ENCODE data around the gene MGARP.

MGARP gene

GRCh38 chr4:139243448-139244365, 36.3 kb downstream of the MGARP start:
- DNase-seq (ENCODE audit: low spot score), result peak; percentile 23

GRCh38 chr4:139242511-139243051, 37.4 kb downstream of the MGARP start:
- DNase-seq (ENCODE audit: low spot score), result no peak

DNA sequence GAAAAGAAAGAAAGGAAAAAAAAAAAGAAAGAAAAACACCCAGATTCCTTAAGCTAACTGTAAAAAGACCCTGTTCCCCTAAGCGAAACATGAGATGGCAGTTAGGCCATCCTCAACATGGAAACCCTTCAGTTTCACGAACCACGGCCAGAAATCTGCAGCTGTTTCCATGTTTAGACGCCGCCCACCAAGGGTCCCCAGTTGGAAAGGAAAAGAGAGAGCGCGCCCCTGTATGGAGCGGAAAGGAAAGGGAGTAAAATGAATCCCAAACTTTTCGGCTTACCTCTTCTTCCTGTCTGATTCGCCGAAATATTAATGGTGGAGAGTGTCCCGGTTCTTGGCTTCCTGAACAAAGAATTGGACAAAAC, 38.3 kb downstream of the MGARP start:
- no peak for DNase-seq (ENCODE audit: low spot score)

DNA sequence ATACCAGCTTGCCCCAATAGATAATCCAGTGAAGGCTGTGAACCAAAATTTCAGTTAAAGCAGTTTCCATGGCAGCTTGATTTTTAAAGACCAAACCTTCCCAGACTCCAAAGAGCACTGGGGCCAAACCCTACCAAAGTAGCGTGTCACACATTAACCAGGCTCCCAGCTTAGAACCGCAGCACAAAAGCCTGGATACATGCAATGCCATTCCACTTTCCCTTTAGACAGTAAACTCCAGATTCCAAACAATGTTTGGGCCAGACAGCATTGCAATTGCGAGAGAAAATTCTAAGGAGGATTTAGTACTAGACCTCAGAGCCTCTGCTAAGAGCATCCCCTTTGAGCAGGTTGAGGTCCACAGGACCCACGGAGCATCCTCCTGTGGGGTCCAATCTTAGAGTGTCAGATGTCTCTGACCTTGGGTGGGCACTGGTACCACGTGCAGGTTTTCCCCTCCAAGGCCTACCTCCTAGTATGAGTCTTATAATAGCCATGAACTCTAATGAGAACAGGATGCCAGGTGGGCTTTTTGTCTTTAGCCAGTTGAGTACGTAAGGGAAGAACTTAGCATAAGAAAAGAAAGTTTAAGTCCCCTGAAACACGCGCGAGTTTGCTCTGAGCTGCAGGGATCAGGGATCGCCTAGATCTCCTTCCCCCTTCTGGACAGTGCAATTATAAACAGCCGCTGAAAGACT, 38.8 kb downstream of the MGARP start:
- DNase-seq (ENCODE audit: low spot score), result no peak

DNA sequence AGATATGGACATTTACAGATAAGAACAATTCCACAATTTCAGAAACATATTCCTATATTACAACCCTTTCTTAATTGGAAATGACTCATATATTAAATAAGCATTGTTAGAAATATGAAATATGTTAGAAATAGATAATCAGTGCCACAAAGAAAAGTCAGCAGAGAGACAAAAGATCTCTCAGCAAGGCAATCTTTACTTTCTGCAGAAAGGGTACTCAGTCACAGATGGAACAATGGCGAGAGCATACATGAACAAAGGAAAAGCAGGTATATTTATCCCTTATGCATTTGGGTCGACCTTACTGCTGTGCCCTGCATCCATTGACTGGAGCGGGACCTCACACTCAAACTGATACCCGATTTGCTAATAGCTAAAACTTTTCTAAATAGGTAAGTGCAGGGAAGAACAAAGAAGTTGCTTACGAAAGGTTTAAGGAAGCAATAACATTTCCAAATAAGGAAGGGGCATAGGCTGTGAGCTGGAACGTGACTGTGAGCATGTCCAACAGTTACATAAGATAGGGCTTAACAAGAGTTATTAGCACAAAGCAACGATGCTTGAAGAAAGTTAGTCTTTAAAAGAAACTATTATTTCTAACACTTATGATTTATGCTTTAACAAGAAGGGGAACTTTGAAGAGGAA, 40.8 kb downstream of the MGARP start:
- DNase-seq (ENCODE audit: low spot score), result no peak

- no peak for DNase-seq (ENCODE audit: low spot score)
Observed at GRCh38 chr4:139234253-139234652, 45.8 kb downstream of the MGARP start.

GRCh38 chr4:139229534-139230039, 50.4 kb downstream of the MGARP start:
- DNase-seq (ENCODE audit: low spot score), result peak; percentile 59

GRCh38 chr4:139227729-139228404, 52.2 kb downstream of the MGARP start:
- DNase-seq (ENCODE audit: low spot score), result peak; percentile 37

GRCh38 chr4:139223682-139224317, 56.2 kb downstream of the MGARP start:
- peak; percentile 28 for DNase-seq (ENCODE audit: low spot score)

- DNase-seq (ENCODE audit: low spot score), result no peak
Observed at GRCh38 chr4:139222215-139222614, 57.8 kb downstream of the MGARP start.

- DNase-seq (ENCODE audit: low spot score), result no peak
Observed at GRCh38 chr4:139221687-139222086, 58.3 kb downstream of the MGARP start.

GRCh38 chr4:139219450-139220055, 60.5 kb downstream of the MGARP start:
- no peak for DNase-seq (ENCODE audit: low spot score)

Data from hematopoietic multipotent progenitor cell treated with erythropoietin and hydrocortisone succinate and interleukin-3 and kit ligand, for 15 days (in vitro differentiated cells).